ENCODE measurements around the gene PDE4B.

PDE4B gene

DNA sequence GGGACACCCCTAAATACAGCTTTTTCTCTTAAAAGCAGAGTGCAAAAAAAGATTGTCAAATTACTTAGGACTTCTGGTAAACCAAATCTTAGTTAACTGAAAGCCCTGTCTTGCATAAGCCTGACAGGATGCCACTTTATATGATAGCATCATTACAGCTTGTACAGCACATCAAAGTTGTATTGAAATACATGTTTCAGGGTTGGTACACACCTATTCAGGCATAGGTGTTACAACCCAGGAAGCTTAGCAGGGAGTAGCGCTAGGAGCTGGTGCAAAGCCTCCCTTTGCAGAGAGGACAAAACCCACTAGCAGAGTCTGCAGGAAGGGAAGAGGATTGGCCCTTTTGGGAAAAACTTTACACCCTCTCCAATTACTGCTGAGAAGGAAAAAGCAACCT is 482.4 kb downstream of the PDE4B start:
- H3K9me3 ChIP-seq (ENCODE audit: low read length) = no peaks in the 10 kb centered on the region
- H3K4me2 ChIP-seq (ENCODE audit: low read length) = no peak overlapping the region
- no peak overlapping the region for H3K4me3 ChIP-seq (ENCODE audit: low read depth, low read length, poor library complexity, severe bottlenecking)
- no peak overlapping the region for H3K9ac ChIP-seq (ENCODE audit: low read length)
- no peaks in the 10 kb centered on the region for H3K9me2 ChIP-seq (ENCODE audit: low read depth, low read length)
- no peak for TF ChIP-seq EZH2 (IDR thresholded peaks at IDR 0.05; ENCODE audit: borderline replicate concordance, low read length)
- TF ChIP-seq, protein P1, sequence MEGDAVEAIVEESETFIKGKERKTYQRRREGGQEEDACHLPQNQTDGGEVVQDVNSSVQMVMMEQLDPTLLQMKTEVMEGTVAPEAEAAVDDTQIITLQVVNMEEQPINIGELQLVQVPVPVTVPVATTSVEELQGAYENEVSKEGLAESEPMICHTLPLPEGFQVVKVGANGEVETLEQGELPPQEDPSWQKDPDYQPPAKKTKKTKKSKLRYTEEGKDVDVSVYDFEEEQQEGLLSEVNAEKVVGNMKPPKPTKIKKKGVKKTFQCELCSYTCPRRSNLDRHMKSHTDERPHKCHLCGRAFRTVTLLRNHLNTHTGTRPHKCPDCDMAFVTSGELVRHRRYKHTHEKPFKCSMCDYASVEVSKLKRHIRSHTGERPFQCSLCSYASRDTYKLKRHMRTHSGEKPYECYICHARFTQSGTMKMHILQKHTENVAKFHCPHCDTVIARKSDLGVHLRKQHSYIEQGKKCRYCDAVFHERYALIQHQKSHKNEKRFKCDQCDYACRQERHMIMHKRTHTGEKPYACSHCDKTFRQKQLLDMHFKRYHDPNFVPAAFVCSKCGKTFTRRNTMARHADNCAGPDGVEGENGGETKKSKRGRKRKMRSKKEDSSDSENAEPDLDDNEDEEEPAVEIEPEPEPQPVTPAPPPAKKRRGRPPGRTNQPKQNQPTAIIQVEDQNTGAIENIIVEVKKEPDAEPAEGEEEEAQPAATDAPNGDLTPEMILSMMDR (IDR thresholded peaks at IDR 0.05; ENCODE audit: low read length) = no peak
- H3F3A ChIP-seq (ENCODE audit: insufficient read depth, low read length) = no peaks in the 10 kb centered on the region
- H2AFZ ChIP-seq (ENCODE audit: low read length) = no peak overlapping the region
- H3K79me2 ChIP-seq (ENCODE audit: insufficient read depth, low read length) = no peaks in the 10 kb centered on the region
- H3K36me3 ChIP-seq (ENCODE audit: insufficient read depth, low read length) = no peaks in the 10 kb centered on the region
- no peaks in the 10 kb centered on the region for H4K20me1 ChIP-seq (ENCODE audit: insufficient read depth, low read length)
- H3K4me1 ChIP-seq (ENCODE audit: insufficient read depth, low read length, severe bottlenecking) = peaks cover 87% of the 10 kb centered on the region
- peak overlapping the region; percentile 53 for H3K27ac ChIP-seq (ENCODE audit: low read depth, low read length, poor library complexity, severe bottlenecking)
- H3K27me3 ChIP-seq (ENCODE audit: insufficient read depth, low read length) = no peaks in the 10 kb centered on the region

DNA sequence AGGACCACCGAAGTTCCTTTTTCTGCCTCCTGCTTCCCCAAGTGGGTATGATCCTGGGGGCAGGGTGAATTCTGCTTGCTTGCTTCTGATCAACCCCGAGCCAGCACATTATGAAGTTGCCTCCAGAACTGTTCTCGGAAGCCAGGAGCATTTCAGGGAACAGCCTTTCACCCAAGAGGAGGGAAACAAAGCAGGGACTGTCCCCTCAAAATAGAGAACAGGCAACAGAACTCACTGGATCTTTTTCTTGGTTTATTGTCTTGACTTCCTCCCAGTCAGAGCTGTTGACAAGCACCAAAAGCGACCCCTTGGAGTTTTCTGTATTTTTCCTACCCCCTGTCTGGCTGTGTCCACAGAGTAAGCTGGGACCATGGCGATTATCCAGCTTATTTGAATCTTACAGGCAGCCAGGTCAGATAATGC is 482.9 kb downstream of the PDE4B start:
- H3K4me1 ChIP-seq (ENCODE audit: insufficient read depth, low read length, severe bottlenecking) = peaks cover 86% of the 10 kb centered on the region
- no peaks in the 10 kb centered on the region for H3K9me2 ChIP-seq (ENCODE audit: low read depth, low read length)
- no peak overlapping the region; the same call in 1 of the 2 replicates for H3K9ac ChIP-seq (ENCODE audit: low read length)
- H3F3A ChIP-seq (ENCODE audit: insufficient read depth, low read length) = no peaks in the 10 kb centered on the region
- H3K79me2 ChIP-seq (ENCODE audit: insufficient read depth, low read length) = no peaks in the 10 kb centered on the region
- H3K4me3 ChIP-seq (ENCODE audit: low read depth, low read length, poor library complexity, severe bottlenecking) = no peak overlapping the region
- H3K27me3 ChIP-seq (ENCODE audit: insufficient read depth, low read length) = no peaks in the 10 kb centered on the region
- H3K27ac ChIP-seq (ENCODE audit: low read depth, low read length, poor library complexity, severe bottlenecking) = peak overlapping the region; percentile 53
- H3K4me2 ChIP-seq (ENCODE audit: low read length) = peak overlapping the region; percentile 20; the same call in 1 of the 2 replicates
- TF ChIP-seq, protein P1 (IDR thresholded peaks at IDR 0.05; ENCODE audit: low read length) = no peak
- TF ChIP-seq EZH2 (IDR thresholded peaks at IDR 0.05; ENCODE audit: borderline replicate concordance, low read length) = no peak
- no peaks in the 10 kb centered on the region for H4K20me1 ChIP-seq (ENCODE audit: insufficient read depth, low read length)
- H3K36me3 ChIP-seq (ENCODE audit: insufficient read depth, low read length) = no peaks in the 10 kb centered on the region
- H3K9me3 ChIP-seq (ENCODE audit: low read length) = no peaks in the 10 kb centered on the region
- no peak overlapping the region for H2AFZ ChIP-seq (ENCODE audit: low read length)

DNA sequence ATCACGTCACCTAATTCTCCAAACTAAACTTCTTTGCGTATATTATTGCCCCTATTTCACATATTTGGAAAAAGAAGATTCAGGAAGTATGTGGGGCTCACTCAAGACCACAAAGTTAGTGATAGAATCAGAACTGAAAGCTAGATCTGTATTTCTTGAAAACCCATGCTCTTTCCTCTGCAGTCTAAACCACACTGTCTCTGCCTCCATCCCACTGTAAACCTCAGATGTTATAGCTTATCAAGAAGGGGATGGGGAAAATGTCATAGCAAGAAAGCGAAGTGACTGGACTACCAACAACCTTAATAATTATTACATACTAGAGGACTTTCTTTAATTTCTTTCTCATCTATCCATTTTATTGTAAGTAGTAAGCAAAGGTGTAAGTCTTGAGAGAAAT is 483.5 kb downstream of the PDE4B start:
- Histone ChIP-seq H3K36me3 (ENCODE audit: insufficient read depth, low read length) (no peaks in the 10 kb centered on the region), H3K4me1 (ENCODE audit: insufficient read depth, low read length, severe bottlenecking) (peaks cover 86% of the 10 kb centered on the region), H2AFZ (ENCODE audit: low read length) (no peak overlapping the region), H3K79me2 (ENCODE audit: insufficient read depth, low read length) (no peaks in the 10 kb centered on the region), H4K20me1 (ENCODE audit: insufficient read depth, low read length) (no peaks in the 10 kb centered on the region), H3K9ac (ENCODE audit: low read length) (no peak overlapping the region; the same call in 1 of the 2 replicates), H3K27me3 (ENCODE audit: insufficient read depth, low read length) (no peaks in the 10 kb centered on the region), H3K4me3 (ENCODE audit: low read depth, low read length, poor library complexity, severe bottlenecking) (no peak overlapping the region), H3F3A (ENCODE audit: insufficient read depth, low read length) (no peaks in the 10 kb centered on the region), H3K9me3 (ENCODE audit: low read length) (no peaks in the 10 kb centered on the region), H3K9me2 (ENCODE audit: low read depth, low read length) (no peaks in the 10 kb centered on the region), H3K27ac (ENCODE audit: low read depth, low read length, poor library complexity, severe bottlenecking) (peak overlapping the region; percentile 53), H3K4me2 (ENCODE audit: low read length) (peak overlapping the region; percentile 20; the same call in 1 of the 2 replicates)
- TF ChIP-seq, protein P1 (IDR thresholded peaks at IDR 0.05; ENCODE audit: low read length) = no peak
- TF ChIP-seq EZH2 (IDR thresholded peaks at IDR 0.05; ENCODE audit: borderline replicate concordance, low read length) = no peak
